Liver (tissue), 9 donors: Measurements from ENCODE around the gene SLC16A7. TPM values are rescaled to one million over a fixed set of nuclear protein-coding genes. Genes with fewer than 3 reads are reported as not detected.

Experiments
- DNase-seq: peaks from one replicate; pipeline ENCODE4 v3.0.0-alpha.2; 2017; ENCODE audit warnings: low spot score
- H3K27ac ChIP-seq, 2 donors: one replicate each; pipeline ENCODE4 v1.7.0; 2013; ENCODE audit warnings: inconsistent platforms in 2 of 2, low read length in 2 of 2, control low read depth in 1 of 2, low read depth in 1 of 2, mild to moderate bottlenecking in 1 of 2
- H3K27me3 ChIP-seq, 4 donors: one replicate each; pipeline versions ENCODE4 v1.6.1 to v1.7.0; 2013; ENCODE audit warnings: low read length in 3 of 4, inconsistent platforms in 1 of 4, mild to moderate bottlenecking in 1 of 4, moderate library complexity in 1 of 4; ENCODE audit not compliant: control insufficient read depth in 4 of 4, insufficient read depth in 4 of 4
- H3K36me3 ChIP-seq, 4 donors: one replicate each; pipeline versions ENCODE4 v1.6.1 to v1.7.0; 2013; ENCODE audit warnings: low read length in 3 of 4, mild to moderate bottlenecking in 3 of 4, low read depth in 1 of 4, moderate library complexity in 1 of 4; ENCODE audit not compliant: control insufficient read depth in 4 of 4, insufficient read depth in 3 of 4
- H3K4me1 ChIP-seq, 4 donors: one replicate each; pipeline versions ENCODE4 v1.6.1 to v1.7.0; 2013; ENCODE audit warnings: low read length in 3 of 4, mild to moderate bottlenecking in 3 of 4, moderate library complexity in 1 of 4; ENCODE audit not compliant: control insufficient read depth in 4 of 4, insufficient read depth in 4 of 4
- H3K4me3 ChIP-seq, 3 donors: one replicate each; pipeline versions ENCODE4 v1.6.1 to v1.7.0; 2013; ENCODE audit warnings: low read length in 3 of 3, control low read depth in 1 of 3, low read depth in 1 of 3, mild to moderate bottlenecking in 1 of 3
- H3K9ac ChIP-seq, 2 donors: one replicate each; pipeline ENCODE4 v1.7.0; 2013; ENCODE audit warnings: low read length in 2 of 2, mild to moderate bottlenecking in 2 of 2, moderate library complexity in 2 of 2, control low read depth in 1 of 2, low read depth in 1 of 2
- H3K9me3 ChIP-seq, 4 donors: one replicate each; pipeline versions ENCODE4 v1.6.1 to v1.7.0; 2013; ENCODE audit warnings: low read length in 3 of 4; ENCODE audit not compliant: control insufficient read depth in 4 of 4
- ATF3 ChIP-seq: IDR thresholded peaks from 2 replicates; pipeline ENCODE4 v1.6.1; 2016; ENCODE audit warnings: antibody characterized with exemption
- EGR1 ChIP-seq, 2 donors: IDR thresholded peaks; 2 replicates each; pipeline ENCODE4 v1.6.1; 2016 to 2018; ENCODE audit warnings: antibody characterized with exemption in 2 of 2, low read depth in 2 of 2
- FOXA1 ChIP-seq: IDR thresholded peaks from 2 replicates; pipeline ENCODE4 v1.6.1; 2016; ENCODE audit warnings: antibody characterized with exemption
- FOXA2 ChIP-seq: IDR thresholded peaks from 2 replicates; pipeline ENCODE4 v1.6.1; 2016; ENCODE audit warnings: antibody characterized with exemption
- GABPA ChIP-seq, 2 donors: IDR thresholded peaks in 1 of 2; conservative IDR thresholded peaks in 1 of 2; 2 replicates each; pipeline ENCODE4 v1.6.1; 2016; ENCODE audit warnings: antibody characterized with exemption in 2 of 2, mild to moderate bottlenecking in 1 of 2, moderate library complexity in 1 of 2
- HNF4A ChIP-seq, 2 donors: conservative IDR thresholded peaks; 2 replicates each; pipeline ENCODE4 v1.6.1; 2016; ENCODE audit warnings: antibody characterized with exemption in 2 of 2, mild to moderate bottlenecking in 2 of 2
- HNF4G ChIP-seq: IDR thresholded peaks from 2 replicates; pipeline ENCODE4 v1.6.1; 2016; ENCODE audit warnings: antibody characterized with exemption
- JUND ChIP-seq, 2 donors: IDR thresholded peaks; 2 replicates each; pipeline ENCODE4 v1.6.1; 2016; ENCODE audit warnings: antibody characterized with exemption in 2 of 2
- MAX ChIP-seq: IDR thresholded peaks from 2 replicates; pipeline ENCODE4 v1.6.1; 2016; ENCODE audit warnings: antibody characterized with exemption
- NR2F2 ChIP-seq: IDR thresholded peaks from 2 replicates; pipeline ENCODE4 v1.6.1; 2016; ENCODE audit warnings: antibody characterized with exemption
- RAD21 ChIP-seq, 2 donors: IDR thresholded peaks; 2 replicates each; pipeline ENCODE4 v1.6.1; 2016; ENCODE audit warnings: antibody characterized with exemption in 2 of 2, mild to moderate bottlenecking in 2 of 2
- REST ChIP-seq: IDR thresholded peaks from 2 replicates; pipeline ENCODE4 v1.6.1; 2016; ENCODE audit warnings: antibody characterized with exemption, mild to moderate bottlenecking
- RXRA ChIP-seq, 2 donors: IDR thresholded peaks; 2 replicates each; pipeline ENCODE4 v1.6.1; 2017 to 2018; ENCODE audit warnings: antibody characterized with exemption in 2 of 2, mild to moderate bottlenecking in 1 of 2
- SP1 ChIP-seq: IDR thresholded peaks from 2 replicates; pipeline ENCODE4 v1.6.1; 2018; ENCODE audit warnings: antibody characterized with exemption, mild to moderate bottlenecking
- TAF1 ChIP-seq: conservative IDR thresholded peaks from 2 replicates; pipeline ENCODE4 v1.6.1; 2016; ENCODE audit warnings: antibody characterized with exemption, mild to moderate bottlenecking
- YY1 ChIP-seq: IDR thresholded peaks from 2 replicates; pipeline ENCODE4 v1.6.1; 2016; ENCODE audit warnings: antibody characterized with exemption, mild to moderate bottlenecking
- WGBS: extraction: QIAGEN DNeasy Blood & Tissue Kit; methylation state at CpG from one replicate; pipeline ENCODE4 v1.1.7; 2013; 5-methylcytosine and 5-hydroxymethylcytosine counted together
- polyA plus RNA-seq, 2 donors: library from polyadenylated mRNA; stranded (reverse) in 1 of 2; unstranded in 1 of 2; fragments of 200-250 nt in 1 of 2; fragments of >200 nt in 1 of 2; fragmentation: Nextera tagmentation in 1 of 2; extraction: Ambion mirVana in 1 of 2; gene quantifications; one replicate each; pipeline versions ENCODE4 v1.2.1 to v1.2.3, GENCODE V29; 2013 to 2015
- total RNA-seq, 2 donors: library from RNA; depleted of rRNA; stranded (reverse); fragments of >200 nt; gene quantifications; one replicate each; pipeline ENCODE4 v1.2.3, GENCODE V29; 2014
- TF ChIP-seq, protein P1 (sequence below): fragments of 150-350 bp; IDR thresholded peaks from 2 replicates; pipeline ENCODE4 v1.5.1; 2017; ENCODE audit warnings: improper control_type of control experiment, low read depth, low read length; ENCODE audit not compliant: missing input control
- TF ChIP-seq, protein P2 (sequence below): IDR thresholded peaks from 2 replicates; pipeline ENCODE4 v1.6.1; 2016; ENCODE audit warnings: antibody characterized with exemption
- donor health status: healthy.
- donor health status: healthy.
- donor health status: healthy.
- donor health status: healthy.
- donor health status: healthy.

The SLC16A7 gene
- total and polyA plus RNA-seq, 4 donors: 3.0 to 24.0 (median 12.1) TPM

GRCh38 chr12:59827767-59828166, 231.9 kb downstream of the SLC16A7 start:
- no peak overlapping the region for H3K27ac ChIP-seq
- 93% methylated on average over 3 of the region's 3 CpGs for WGBS
- TF ChIP-seq GABPA (IDR thresholded peaks at IDR 0.05 in 1 of 2, conservative IDR thresholded peaks at IDR 0.05 in 1 of 2) (no peak), FOXA2 (no peak), TAF1 (no peak), NR2F2 (no peak), YY1 (no peak), JUND (IDR thresholded peaks at IDR 0.05) (no peak), RXRA (IDR thresholded peaks at IDR 0.05) (no peak), RAD21 (IDR thresholded peaks at IDR 0.05) (no peak), SP1 (no peak)
- TF ChIP-seq, protein P1, sequence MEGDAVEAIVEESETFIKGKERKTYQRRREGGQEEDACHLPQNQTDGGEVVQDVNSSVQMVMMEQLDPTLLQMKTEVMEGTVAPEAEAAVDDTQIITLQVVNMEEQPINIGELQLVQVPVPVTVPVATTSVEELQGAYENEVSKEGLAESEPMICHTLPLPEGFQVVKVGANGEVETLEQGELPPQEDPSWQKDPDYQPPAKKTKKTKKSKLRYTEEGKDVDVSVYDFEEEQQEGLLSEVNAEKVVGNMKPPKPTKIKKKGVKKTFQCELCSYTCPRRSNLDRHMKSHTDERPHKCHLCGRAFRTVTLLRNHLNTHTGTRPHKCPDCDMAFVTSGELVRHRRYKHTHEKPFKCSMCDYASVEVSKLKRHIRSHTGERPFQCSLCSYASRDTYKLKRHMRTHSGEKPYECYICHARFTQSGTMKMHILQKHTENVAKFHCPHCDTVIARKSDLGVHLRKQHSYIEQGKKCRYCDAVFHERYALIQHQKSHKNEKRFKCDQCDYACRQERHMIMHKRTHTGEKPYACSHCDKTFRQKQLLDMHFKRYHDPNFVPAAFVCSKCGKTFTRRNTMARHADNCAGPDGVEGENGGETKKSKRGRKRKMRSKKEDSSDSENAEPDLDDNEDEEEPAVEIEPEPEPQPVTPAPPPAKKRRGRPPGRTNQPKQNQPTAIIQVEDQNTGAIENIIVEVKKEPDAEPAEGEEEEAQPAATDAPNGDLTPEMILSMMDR: no peak
- H3K36me3 ChIP-seq: no peaks in the 10 kb centered on the region
- H3K4me3 ChIP-seq: no peak overlapping the region
- H3K4me1 ChIP-seq: no peaks in the 10 kb centered on the region
- H3K9ac ChIP-seq: no peak overlapping the region
- H3K27me3 ChIP-seq: no peaks in the 10 kb centered on the region
- no peaks in the 10 kb centered on the region for H3K9me3 ChIP-seq
- DNase-seq: no peak

- Histone ChIP-seq H3K4me1 (no peaks in the 10 kb centered on the region), H3K4me3 (no peak overlapping the region), H3K9me3 (no peaks in the 10 kb centered on the region), H3K27me3 (no peaks in the 10 kb centered on the region), H3K36me3 (no peaks in the 10 kb centered on the region), H3K9ac (no peak overlapping the region), H3K27ac (no peak overlapping the region)
- TF ChIP-seq RXRA (IDR thresholded peaks at IDR 0.05) (no peak), GABPA (IDR thresholded peaks at IDR 0.05 in 1 of 2, conservative IDR thresholded peaks at IDR 0.05 in 1 of 2) (no peak), MAX (no peak), ATF3 (no peak), HNF4G (no peak), FOXA2 (no peak), TAF1 (no peak), YY1 (no peak), FOXA1 (no peak), REST (no peak), JUND (IDR thresholded peaks at IDR 0.05) (no peak), HNF4A (conservative IDR thresholded peaks at IDR 0.05) (no peak), RAD21 (IDR thresholded peaks at IDR 0.05) (no peak), NR2F2 (no peak), EGR1 (IDR thresholded peaks at IDR 0.05; ENCODE audit: low read depth in 2 of 2) (no peak), SP1 (no peak)
- TF ChIP-seq, protein P2, sequence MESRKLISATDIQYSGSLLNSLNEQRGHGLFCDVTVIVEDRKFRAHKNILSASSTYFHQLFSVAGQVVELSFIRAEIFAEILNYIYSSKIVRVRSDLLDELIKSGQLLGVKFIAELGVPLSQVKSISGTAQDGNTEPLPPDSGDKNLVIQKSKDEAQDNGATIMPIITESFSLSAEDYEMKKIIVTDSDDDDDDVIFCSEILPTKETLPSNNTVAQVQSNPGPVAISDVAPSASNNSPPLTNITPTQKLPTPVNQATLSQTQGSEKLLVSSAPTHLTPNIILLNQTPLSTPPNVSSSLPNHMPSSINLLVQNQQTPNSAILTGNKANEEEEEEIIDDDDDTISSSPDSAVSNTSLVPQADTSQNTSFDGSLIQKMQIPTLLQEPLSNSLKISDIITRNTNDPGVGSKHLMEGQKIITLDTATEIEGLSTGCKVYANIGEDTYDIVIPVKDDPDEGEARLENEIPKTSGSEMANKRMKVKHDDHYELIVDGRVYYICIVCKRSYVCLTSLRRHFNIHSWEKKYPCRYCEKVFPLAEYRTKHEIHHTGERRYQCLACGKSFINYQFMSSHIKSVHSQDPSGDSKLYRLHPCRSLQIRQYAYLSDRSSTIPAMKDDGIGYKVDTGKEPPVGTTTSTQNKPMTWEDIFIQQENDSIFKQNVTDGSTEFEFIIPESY: no peak
- TF ChIP-seq, protein P1: no peak
- no peak for DNase-seq
These were observed 232.7 kb downstream of the SLC16A7 start for GRCh38 chr12:59828521-59828920.
